AG10803 (cell line): Measurements from ENCODE around the gene PRR15L.
A peak's percentile ranks its signal among the peaks of the same experiment; 100 is the strongest.

ENCODE experiments used
- DNase-seq: peaks from one replicate; pipeline ENCODE4 v3.0.0; 2010; ENCODE audit warnings: low read depth
- H3K4me3 ChIP-seq: 2 replicates; pipeline ENCODE4 v1.5.1; 2011; ENCODE audit warnings: mild to moderate bottlenecking, low read length, control low read depth
- CTCF ChIP-seq: conservative IDR thresholded peaks from 2 replicates; pipeline ENCODE4 v1.5.1; 2011; ENCODE audit warnings: mild to moderate bottlenecking, low read length, control low read depth, inconsistent platforms

PRR15L gene

DNA sequence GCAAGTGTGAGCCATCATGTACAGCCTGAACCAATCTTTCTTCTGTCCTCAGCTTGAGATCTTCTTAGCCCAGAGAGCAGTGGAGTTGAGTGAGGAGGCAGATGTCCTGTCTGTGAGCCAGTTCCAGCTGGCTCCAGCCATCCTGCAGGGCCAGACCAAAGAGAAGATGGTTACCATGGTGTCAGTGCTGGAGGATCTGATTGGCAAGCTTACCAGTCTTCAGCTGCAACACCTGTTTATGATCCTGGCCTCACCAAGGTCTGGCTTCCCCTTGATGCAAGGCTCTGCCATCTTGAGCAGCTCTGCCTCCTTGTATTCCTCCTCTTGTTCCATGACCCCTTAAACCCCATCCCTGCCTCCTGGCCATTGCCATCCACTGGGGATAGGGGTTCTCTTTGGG is 22.9 kb upstream of the PRR15L start:
- DNase-seq: no peak
- no peak for TF ChIP-seq CTCF
- H3K4me3 ChIP-seq: no peak overlapping the region

- peak; percentile 56 for DNase-seq
- TF ChIP-seq CTCF: peak; percentile 80
- H3K4me3 ChIP-seq: no peak overlapping the region
Observed at GRCh38 chr17:47978324-47978723, 20.6 kb upstream of the PRR15L start.

DNA sequence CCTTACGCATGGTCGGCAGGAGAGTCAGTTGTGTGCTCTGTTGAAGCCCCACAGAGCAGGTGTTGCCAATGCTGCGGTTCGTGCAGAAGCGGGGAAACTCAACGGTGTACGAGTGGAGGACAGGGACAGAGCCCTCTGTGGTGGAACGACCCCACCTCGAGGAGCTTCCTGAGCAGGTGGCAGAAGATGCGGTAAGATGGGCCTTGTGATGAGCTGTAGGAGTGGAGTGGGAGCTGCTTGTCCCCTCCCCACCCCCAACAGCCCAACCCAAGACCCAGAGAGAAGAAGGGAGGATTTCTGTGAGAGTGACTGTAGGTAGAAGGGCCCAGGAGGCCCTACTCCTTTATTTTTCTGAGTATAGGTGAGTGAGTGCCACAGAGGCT is 18.1 kb upstream of the PRR15L start:
- no peak overlapping the region for H3K4me3 ChIP-seq
- TF ChIP-seq CTCF: no peak
- no peak for DNase-seq

DNA sequence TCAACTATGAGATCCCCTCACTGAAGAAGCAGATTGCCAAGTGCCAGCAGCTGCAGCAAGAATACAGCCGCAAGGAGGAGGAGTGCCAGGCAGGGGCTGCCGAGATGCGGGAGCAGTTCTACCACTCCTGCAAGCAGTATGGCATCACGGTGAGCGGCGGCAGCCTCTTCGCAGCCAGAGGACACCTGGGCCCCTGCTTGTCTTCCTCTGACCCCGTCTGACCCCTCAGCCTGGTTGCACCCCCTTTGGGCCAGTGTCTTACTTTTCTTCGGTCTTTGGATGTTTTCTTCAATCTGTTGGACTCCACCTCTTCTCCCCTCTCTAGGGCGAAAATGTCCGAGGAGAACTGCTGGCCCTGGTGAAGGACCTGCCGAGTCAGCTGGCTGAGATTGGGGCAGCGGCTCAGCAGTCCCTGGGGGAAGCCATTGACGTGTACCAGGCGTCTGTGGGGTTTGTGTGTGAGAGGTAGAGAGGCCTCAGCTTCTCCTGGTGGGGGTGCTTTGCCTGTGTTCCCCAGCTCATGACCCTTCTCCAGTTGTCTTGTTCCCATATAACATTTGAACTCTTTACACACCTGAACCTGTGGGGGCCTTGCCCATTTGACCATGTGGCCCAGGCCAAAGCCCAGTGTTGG is 17.6 kb upstream of the PRR15L start:
- H3K4me3 ChIP-seq: no peak overlapping the region
- DNase-seq: no peak
- TF ChIP-seq CTCF: no peak

DNA sequence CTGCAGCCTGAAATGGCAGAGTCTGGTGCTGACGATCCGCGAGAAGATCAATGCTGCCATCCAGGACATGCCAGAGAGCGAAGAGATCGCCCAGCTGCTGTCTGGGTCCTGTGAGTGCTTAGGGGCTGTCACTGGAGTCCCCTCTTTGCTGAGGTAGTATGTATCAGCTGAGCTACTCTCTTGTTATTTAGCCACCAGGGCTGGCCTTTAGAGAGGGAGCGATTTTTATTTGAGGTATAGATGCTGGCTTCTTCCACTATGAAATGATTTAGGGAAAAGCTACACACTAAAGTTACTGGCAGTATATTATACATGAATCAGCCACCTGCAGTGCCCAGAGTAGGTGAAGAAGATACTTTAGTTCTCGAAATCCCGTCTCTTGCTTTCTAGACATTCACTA is 15.9 kb upstream of the PRR15L start:
- no peak for DNase-seq
- no peak overlapping the region for H3K4me3 ChIP-seq
- TF ChIP-seq CTCF: no peak

DNA sequence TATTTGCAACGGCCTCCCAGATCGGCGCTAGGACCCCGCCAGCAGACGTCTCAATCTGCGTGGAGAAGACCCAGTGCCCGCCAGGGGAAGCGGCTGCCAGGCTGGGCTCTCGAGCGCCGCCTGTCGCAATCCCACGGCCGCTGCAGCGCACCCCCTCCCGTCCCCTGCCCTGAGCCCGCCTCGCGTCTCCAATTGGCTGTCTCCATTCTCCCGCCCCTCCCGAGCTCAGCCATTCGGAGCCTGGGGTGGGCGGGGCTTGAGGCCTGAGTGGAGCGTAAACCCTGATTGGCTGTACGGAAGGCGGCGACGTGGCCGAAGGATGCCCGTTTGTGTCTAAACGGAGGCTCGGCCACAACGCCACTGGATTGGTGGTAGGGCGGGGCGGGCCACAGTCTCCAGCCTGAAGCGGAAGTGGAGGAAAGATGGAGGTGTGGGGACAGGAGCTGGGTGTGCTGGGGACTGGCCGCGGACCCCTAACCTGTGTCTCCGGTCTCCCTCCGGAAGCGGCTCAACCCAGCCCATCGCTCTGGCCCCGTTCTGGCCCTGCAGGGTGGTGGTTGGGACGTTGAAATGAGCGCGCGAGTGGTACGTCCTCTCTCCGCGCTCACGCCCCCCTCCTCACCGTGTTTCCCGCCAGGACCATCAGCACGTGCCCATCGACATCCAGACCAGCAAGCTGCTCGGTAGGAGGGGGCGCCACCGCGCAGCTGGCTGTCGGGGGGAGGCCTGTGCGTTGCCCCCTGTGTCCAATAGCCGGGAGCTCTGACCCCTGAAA is 13.2 kb upstream of the PRR15L start, which contains the start of gene CDK5RAP3:
Gene CDK5RAP3, plus strand, starts transcription at position 389 of the 775 bp plus-strand sequence. Its CDS starts 34 bp downstream, at position 423.
- peak; percentile 98 for DNase-seq
- H3K4me3 ChIP-seq: peak within 1 kb of the TSS; percentile 97
- TF ChIP-seq CTCF: peak; percentile 81
